Neuronal stem cell (in vitro differentiated cells): ENCODE measurements around the gene PCBD2. TPM values are rescaled to one million over a fixed set of nuclear protein-coding genes. Genes with fewer than 3 reads are reported as not detected.
"Not testable (repeated sequence)": the region's sequence is repeated elsewhere in the genome, so short reads cannot be mapped to it uniquely, and the experiment has no call there.

ENCODE experiments used
- DNase-seq: peaks from one replicate; pipeline ENCODE4 v3.0.0-alpha.2; 2013; ENCODE audit warnings: low spot score
- H2AFZ ChIP-seq: one replicate; pipeline ENCODE4 v1.6.1; 2013; ENCODE audit warnings: mild to moderate bottlenecking, low read length, inconsistent platforms
- H2AK5ac ChIP-seq: 2 replicates; pipeline ENCODE4 v1.6.1; 2013; ENCODE audit warnings: low read depth, mild to moderate bottlenecking, inconsistent platforms, low read length, moderate library complexity, mixed read lengths
- H2BK120ac ChIP-seq: 2 replicates; pipeline ENCODE4 v1.6.1; 2013; ENCODE audit warnings: low read depth, mild to moderate bottlenecking, inconsistent platforms, low read length, moderate library complexity, mixed read lengths
- H2BK12ac ChIP-seq: one replicate; pipeline ENCODE4 v1.6.1; 2013; ENCODE audit warnings: low read length, inconsistent platforms
- H2BK15ac ChIP-seq: 2 replicates; pipeline ENCODE4 v1.6.1; 2013; ENCODE audit warnings: mild to moderate bottlenecking, low read length, inconsistent platforms, mixed read lengths
- H2BK5ac ChIP-seq: one replicate; pipeline ENCODE4 v1.6.1; 2013; ENCODE audit warnings: inconsistent platforms, mild to moderate bottlenecking, low read length, moderate library complexity
- H3K14ac ChIP-seq: one replicate; pipeline ENCODE4 v1.6.1; 2013; ENCODE audit warnings: low read length, inconsistent platforms
- H3K18ac ChIP-seq: 2 replicates; pipeline ENCODE4 v1.6.1; 2013; ENCODE audit warnings: low read length, inconsistent platforms
- H3K23ac ChIP-seq: 2 replicates; pipeline ENCODE4 v1.6.1; 2013; ENCODE audit warnings: low read depth, mild to moderate bottlenecking, mixed read lengths, low read length, inconsistent platforms; ENCODE audit not compliant: poor library complexity
- H3K27ac ChIP-seq: replicated peaks from 3 replicates; pipeline ENCODE4 v1.5.1; 2013; ENCODE audit warnings: low read length, inconsistent platforms
- H3K27me3 ChIP-seq, 3 experiments: 2 replicates each; pipeline ENCODE4 v1.6.1; 2013; ENCODE audit warnings: low read length in 3 of 3, mild to moderate bottlenecking in 2 of 3, inconsistent platforms in 1 of 3, low read depth in 1 of 3, mixed read lengths in 1 of 3, moderate library complexity in 1 of 3; ENCODE audit not compliant: control insufficient read depth in 3 of 3, insufficient read depth in 3 of 3
- H3K36me3 ChIP-seq, 2 donors: replicated peaks in 1 of 2; 2 replicates each; pipeline ENCODE4 v1.6.1; 2013; ENCODE audit warnings: low read length in 2 of 2; ENCODE audit not compliant: control insufficient read depth in 2 of 2, insufficient read depth in 2 of 2
- H3K4ac ChIP-seq: 2 replicates; pipeline ENCODE4 v1.6.1; 2013; ENCODE audit warnings: inconsistent platforms, mild to moderate bottlenecking, low read length, moderate library complexity
- H3K4me1 ChIP-seq, 2 donors: 1 replicate in 1 of 2; 2 replicates in 1 of 2; pipeline ENCODE4 v1.6.1; 2013; ENCODE audit warnings: low read length in 2 of 2, low read depth in 1 of 2; ENCODE audit not compliant: control insufficient read depth in 2 of 2, insufficient read depth in 1 of 2
- H3K4me2 ChIP-seq: one replicate; pipeline ENCODE4 v1.6.1; 2013; ENCODE audit warnings: mild to moderate bottlenecking, low read length, inconsistent platforms; ENCODE audit not compliant: insufficient read depth, poor library complexity, severe bottlenecking
- H3K4me3 ChIP-seq, 2 donors: 2 replicates each; pipeline ENCODE4 v1.5.1; 2013; ENCODE audit warnings: low read length in 2 of 2, mild to moderate bottlenecking in 2 of 2, inconsistent platforms in 1 of 2, moderate library complexity in 1 of 2
- H3K79me1 ChIP-seq: one replicate; pipeline ENCODE4 v1.6.1; 2013; ENCODE audit warnings: low read depth, mild to moderate bottlenecking, inconsistent platforms, low read length, moderate library complexity
- H3K9ac ChIP-seq: one replicate; pipeline ENCODE4 v1.6.1; 2013; ENCODE audit warnings: mild to moderate bottlenecking, low read depth, low read length, inconsistent platforms; ENCODE audit not compliant: poor library complexity
- H3K9me3 ChIP-seq, 2 donors: replicated peaks in 1 of 2; 2 replicates each; pipeline versions ENCODE3 to v1.6.1; 2013; ENCODE audit warnings: low read length in 2 of 2, mild to moderate bottlenecking in 2 of 2, inconsistent platforms in 1 of 2, low read depth in 1 of 2, mixed read lengths in 1 of 2, moderate library complexity in 1 of 2; ENCODE audit not compliant: control insufficient read depth in 2 of 2, insufficient read depth in 1 of 2
- H4K8ac ChIP-seq: one replicate; pipeline ENCODE4 v1.6.1; 2013; ENCODE audit warnings: low read depth, mild to moderate bottlenecking, inconsistent platforms, low read length, moderate library complexity
- H4K91ac ChIP-seq: one replicate; pipeline ENCODE4 v1.6.1; 2013; ENCODE audit warnings: low read length, low read depth, mild to moderate bottlenecking, inconsistent platforms; ENCODE audit not compliant: poor library complexity
- WGBS, 2 donors: extraction: QIAGEN DNeasy Blood & Tissue Kit; methylation state at CpG; one replicate each; pipeline ENCODE4 v1.1.7; 2013; ENCODE audit warnings: missing lambda C conversion rate in 2 of 2, mixed read lengths in 1 of 2; ENCODE audit not compliant: insufficient read length in 2 of 2, insufficient replicate concordance in 1 of 2; ENCODE audit errors: extremely low coverage in 2 of 2; 5-methylcytosine and 5-hydroxymethylcytosine counted together
- polyA plus RNA-seq, 2 experiments: library from polyadenylated mRNA; stranded (reverse); fragments of 200-250 nt; gene quantifications; one replicate each; pipeline ENCODE4 v1.2.3, GENCODE V29; 2013

PCBD2 gene
- polyA plus RNA-seq (2013, experiment 1 of 2) = 1.2 TPM
- 1.1 TPM for polyA plus RNA-seq (2013, experiment 2 of 2)

- peak within 1 kb of the TSS; percentile 57 for H3K27ac ChIP-seq
- peak within 1 kb of the TSS; percentile 70 for H2AK5ac ChIP-seq
- H3K36me3 ChIP-seq = peaks cover 0 to 23% of the 10 kb centered on the region in 2 donors
- no peak within 1 kb of the TSS for H2BK12ac ChIP-seq
- peaks cover 0 to 2% of the 10 kb centered on the region in 2 donors for H3K4me1 ChIP-seq
- H3K9ac ChIP-seq = peak within 1 kb of the TSS; percentile 86
- peak within 1 kb of the TSS; percentile 75 to 91 for H3K4me3 ChIP-seq
- H3K9me3 ChIP-seq = no peaks in the 10 kb centered on the region
- no peak within 1 kb of the TSS for H4K91ac ChIP-seq
- peak within 1 kb of the TSS; percentile 58 for H2BK15ac ChIP-seq
- peak within 1 kb of the TSS; percentile 90 for H3K18ac ChIP-seq
- no peak within 1 kb of the TSS for H3K14ac ChIP-seq
- peak within 1 kb of the TSS; percentile 35 for H2BK5ac ChIP-seq
- no CpG with 5 or more reads among the region's 84 CpGs for WGBS, 2 donors
- H3K23ac ChIP-seq = peak within 1 kb of the TSS; percentile 96
- no peak within 1 kb of the TSS for H2BK120ac ChIP-seq
- peak within 1 kb of the TSS; percentile 91 for H3K4me2 ChIP-seq
- H2AFZ ChIP-seq = peak within 1 kb of the TSS; percentile 100
- no peak within 1 kb of the TSS for H4K8ac ChIP-seq
- no peaks in the 10 kb centered on the region for H3K79me1 ChIP-seq
- peak; percentile 81 for DNase-seq
- no peak within 1 kb of the TSS for H3K4ac ChIP-seq
- H3K27me3 ChIP-seq = no peaks in the 10 kb centered on the region
Observed at GRCh38 chr5:134904610-134905245, at the start of gene PCBD2. Gene PCBD2 (plus strand): TSS chr5:134905131. CDS start chr5:134905140, 9 bp downstream.

GRCh38 chr5:134856465-134856864 is 48.5 kb upstream of the PCBD2 start:
- peaks cover 15 to 93% of the 10 kb centered on the region in 2 donors for H3K36me3 ChIP-seq
- no CpG with 5 or more reads among the region's 7 CpGs for WGBS, 2 donors
- H3K27me3 ChIP-seq = not testable (repeated sequence)

GRCh38 chr5:134857401-134857800 is 47.5 kb upstream of the PCBD2 start:
- Histone ChIP-seq H3K27me3 (no peaks in the 10 kb centered on the region), H3K9me3 (no peaks in the 10 kb centered on the region), H3K4me1 (no peaks in the 10 kb centered on the region), H3K23ac (no peak overlapping the region), H2BK5ac (no peak overlapping the region), H3K4ac (no peak overlapping the region), H2AFZ (no peak overlapping the region), H4K91ac (no peak overlapping the region), H2AK5ac (no peak overlapping the region), H4K8ac (no peak overlapping the region), H2BK12ac (no peak overlapping the region), H3K27ac (no peak overlapping the region), H3K79me1 (no peaks in the 10 kb centered on the region), H3K18ac (no peak overlapping the region), H3K36me3 (peaks cover 14 to 91% of the 10 kb centered on the region in 2 donors), H3K4me3 (no peak overlapping the region), H3K4me2 (no peak overlapping the region), H3K9ac (no peak overlapping the region), H2BK15ac (no peak overlapping the region), H2BK120ac (no peak overlapping the region), H3K14ac (no peak overlapping the region)
- WGBS, 2 donors = no CpG with 5 or more reads among the region's 3 CpGs
- no peak for DNase-seq

More at GRCh38 chr5:134856465-134856864, 48.5 kb upstream of the PCBD2 start:
- H2BK12ac ChIP-seq, H3K23ac ChIP-seq, H3K14ac ChIP-seq, H3K4me2 ChIP-seq, H3K18ac ChIP-seq, H3K9ac ChIP-seq, H4K91ac ChIP-seq, H3K9me3 ChIP-seq, H3K4ac ChIP-seq, H3K4me1 ChIP-seq, H2BK15ac ChIP-seq, H3K4me3 ChIP-seq, H3K27ac ChIP-seq, DNase-seq, H4K8ac ChIP-seq, H2AK5ac ChIP-seq, H3K79me1 ChIP-seq, H2AFZ ChIP-seq, H2BK120ac ChIP-seq, H2BK5ac ChIP-seq: not testable (repeated sequence)

GRCh38 chr5:134864707-134865106 is 40.2 kb upstream of the PCBD2 start:
- no peak overlapping the region for H3K9ac ChIP-seq
- no peaks in the 10 kb centered on the region for H3K27me3 ChIP-seq
- H3K4me3 ChIP-seq = no peak overlapping the region
- H3K36me3 ChIP-seq = peaks cover 0 to 25% of the 10 kb centered on the region in 2 donors
- H4K91ac ChIP-seq = no peak overlapping the region
- no peak overlapping the region for H2BK15ac ChIP-seq
- no peak overlapping the region for H2BK120ac ChIP-seq
- no peaks in the 10 kb centered on the region for H3K9me3 ChIP-seq
- no peak overlapping the region for H2AK5ac ChIP-seq
- H2AFZ ChIP-seq = no peak overlapping the region
- H3K27ac ChIP-seq = no peak overlapping the region
- H3K4ac ChIP-seq = no peak overlapping the region
- H2BK12ac ChIP-seq = no peak overlapping the region
- H4K8ac ChIP-seq = no peak overlapping the region
- H3K23ac ChIP-seq = no peak overlapping the region
- no peaks in the 10 kb centered on the region for H3K79me1 ChIP-seq
- no peak overlapping the region for H3K14ac ChIP-seq
- no peak overlapping the region for H2BK5ac ChIP-seq
- no peak overlapping the region for H3K4me2 ChIP-seq
- no peak overlapping the region for H3K18ac ChIP-seq
- DNase-seq = no peak
- no CpG with 5 or more reads among the region's 2 CpGs for WGBS, 2 donors
- H3K4me1 ChIP-seq = no peaks in the 10 kb centered on the region
